AG09309 (cell line): ENCODE measurements around the gene CLEC20A.

Experiments
- DNase-seq: peaks from one replicate; pipeline ENCODE4 v3.0.0-alpha.2; 2010; ENCODE audit warnings: low read depth
- H3K4me3 ChIP-seq: 2 replicates; pipeline ENCODE4 v1.5.1; 2011; ENCODE audit warnings: mild to moderate bottlenecking, low read depth, low read length, moderate library complexity; ENCODE audit not compliant: control insufficient read depth
- TF ChIP-seq, protein P1 (sequence below): IDR thresholded peaks from 2 replicates; pipeline ENCODE4 v1.5.1; 2011; ENCODE audit warnings: mild to moderate bottlenecking, low read depth, low read length, inconsistent platforms; ENCODE audit not compliant: insufficient read depth, control insufficient read depth; ENCODE audit errors: missing control alignments

The CLEC20A gene

DNA sequence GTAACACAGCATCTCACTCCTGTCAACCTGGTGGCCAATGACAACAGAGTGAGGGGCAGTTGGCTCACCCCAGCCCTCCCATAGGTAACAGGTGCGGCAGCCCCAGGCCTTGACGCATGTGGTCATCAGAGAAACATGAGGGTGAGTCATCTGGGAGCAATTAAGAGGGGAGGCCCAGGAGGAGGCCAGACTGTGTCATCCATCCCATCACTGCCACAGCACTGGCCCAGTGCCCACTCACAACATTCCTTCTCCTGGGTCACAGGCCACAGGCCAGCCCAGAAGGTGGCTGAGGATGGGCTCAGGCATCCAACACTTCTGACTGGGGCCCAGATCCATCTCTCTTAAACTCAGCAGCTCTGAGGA is 33.3 kb upstream of the CLEC20A start:
- TF ChIP-seq, protein P1, sequence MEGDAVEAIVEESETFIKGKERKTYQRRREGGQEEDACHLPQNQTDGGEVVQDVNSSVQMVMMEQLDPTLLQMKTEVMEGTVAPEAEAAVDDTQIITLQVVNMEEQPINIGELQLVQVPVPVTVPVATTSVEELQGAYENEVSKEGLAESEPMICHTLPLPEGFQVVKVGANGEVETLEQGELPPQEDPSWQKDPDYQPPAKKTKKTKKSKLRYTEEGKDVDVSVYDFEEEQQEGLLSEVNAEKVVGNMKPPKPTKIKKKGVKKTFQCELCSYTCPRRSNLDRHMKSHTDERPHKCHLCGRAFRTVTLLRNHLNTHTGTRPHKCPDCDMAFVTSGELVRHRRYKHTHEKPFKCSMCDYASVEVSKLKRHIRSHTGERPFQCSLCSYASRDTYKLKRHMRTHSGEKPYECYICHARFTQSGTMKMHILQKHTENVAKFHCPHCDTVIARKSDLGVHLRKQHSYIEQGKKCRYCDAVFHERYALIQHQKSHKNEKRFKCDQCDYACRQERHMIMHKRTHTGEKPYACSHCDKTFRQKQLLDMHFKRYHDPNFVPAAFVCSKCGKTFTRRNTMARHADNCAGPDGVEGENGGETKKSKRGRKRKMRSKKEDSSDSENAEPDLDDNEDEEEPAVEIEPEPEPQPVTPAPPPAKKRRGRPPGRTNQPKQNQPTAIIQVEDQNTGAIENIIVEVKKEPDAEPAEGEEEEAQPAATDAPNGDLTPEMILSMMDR = no peak
- no peak overlapping the region for H3K4me3 ChIP-seq
- no peak for DNase-seq

DNA sequence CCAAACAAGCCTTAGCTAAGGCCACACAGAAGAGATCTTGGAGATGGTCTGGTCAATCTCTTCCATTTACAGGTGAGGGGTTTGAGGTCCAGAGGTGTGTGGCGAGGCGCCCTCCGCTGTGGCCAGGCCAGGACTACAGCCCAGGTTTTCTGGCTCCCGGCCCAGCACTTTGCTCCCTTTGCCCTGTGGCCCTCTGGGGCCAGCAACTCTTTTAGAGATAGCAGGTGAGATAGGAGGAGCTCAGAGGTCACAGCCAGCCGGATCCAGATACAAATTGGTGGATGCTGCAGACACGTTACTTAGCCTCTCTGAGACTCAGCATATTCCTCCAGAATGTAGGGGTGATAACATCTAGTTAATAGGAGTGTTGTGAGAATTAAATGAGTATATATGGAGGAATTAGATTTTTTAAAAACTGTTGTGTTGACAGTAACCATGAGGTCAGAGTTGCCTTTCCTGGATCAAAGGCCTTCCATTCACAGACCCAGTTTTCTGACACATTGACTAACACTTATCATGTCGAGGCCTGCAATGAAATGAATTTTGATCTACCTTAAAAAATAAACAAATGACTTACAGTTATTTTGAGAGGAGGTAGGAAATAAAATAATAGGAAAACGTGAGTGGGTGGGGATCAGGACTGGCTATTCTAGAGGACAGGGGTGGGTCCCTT is 32.7 kb upstream of the CLEC20A start:
- no peak overlapping the region for H3K4me3 ChIP-seq
- TF ChIP-seq, protein P1 = no peak
- no peak for DNase-seq

DNA sequence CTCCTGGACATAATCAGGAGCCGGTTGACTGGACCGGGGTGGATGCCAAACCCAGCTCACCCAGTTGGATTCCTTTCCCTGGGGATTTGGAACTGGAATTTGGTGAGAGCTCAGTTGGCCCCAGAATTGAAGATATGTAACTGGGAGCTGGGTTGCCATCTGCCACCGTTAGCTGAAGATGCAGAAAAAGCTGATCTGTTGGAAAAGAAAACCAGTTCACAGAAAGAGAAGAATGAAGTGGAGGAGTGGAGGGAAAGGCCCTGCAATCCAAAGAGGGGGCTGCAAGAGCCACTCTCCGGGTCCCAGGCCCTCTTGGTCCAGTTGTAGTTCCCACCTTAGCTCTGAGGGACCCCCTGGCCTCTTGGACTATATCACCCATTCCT is 32.2 kb upstream of the CLEC20A start:
- TF ChIP-seq, protein P1 = no peak
- DNase-seq = no peak
- no peak overlapping the region for H3K4me3 ChIP-seq

DNA sequence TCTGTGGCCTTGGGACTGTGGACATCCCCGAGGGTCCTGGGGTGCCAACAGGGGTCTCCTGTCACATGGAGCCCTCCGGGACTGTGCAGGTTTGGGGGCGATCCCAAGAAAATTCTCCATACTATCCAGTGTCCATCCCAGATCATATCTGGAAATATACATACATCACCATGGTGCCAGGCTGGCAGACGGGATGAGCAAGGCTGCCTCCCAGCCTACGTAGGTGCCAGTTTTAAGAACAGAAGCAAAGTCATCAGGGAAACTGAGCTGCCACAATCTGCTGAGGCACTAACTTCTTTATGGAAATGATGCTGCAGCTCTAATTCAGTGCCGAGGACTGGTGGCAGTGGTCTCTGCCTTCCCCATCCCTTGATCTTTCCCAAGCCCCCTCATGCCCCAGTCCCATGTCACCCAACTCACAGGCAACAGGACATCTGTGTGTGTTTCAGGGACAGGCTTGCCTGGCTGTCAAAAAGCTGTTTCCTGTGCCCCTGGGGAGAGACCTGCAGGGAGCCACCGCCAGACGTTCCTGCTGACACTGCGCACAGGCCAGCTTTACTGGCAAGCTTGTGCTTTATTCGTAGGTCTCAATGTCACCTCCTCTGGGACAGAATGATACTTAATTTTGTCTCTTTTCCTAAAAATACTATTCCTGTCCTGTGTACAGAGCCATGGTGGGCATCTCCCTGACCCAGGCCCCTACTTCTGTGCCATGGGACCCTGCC is 31.6 kb upstream of the CLEC20A start:
- DNase-seq = no peak
- TF ChIP-seq, protein P1 = no peak
- no peak overlapping the region for H3K4me3 ChIP-seq

GRCh38 chr1:178527117-178527516 is 30.4 kb upstream of the CLEC20A start:
- no peak overlapping the region for H3K4me3 ChIP-seq
- TF ChIP-seq, protein P1 = no peak
- DNase-seq = no peak

DNA sequence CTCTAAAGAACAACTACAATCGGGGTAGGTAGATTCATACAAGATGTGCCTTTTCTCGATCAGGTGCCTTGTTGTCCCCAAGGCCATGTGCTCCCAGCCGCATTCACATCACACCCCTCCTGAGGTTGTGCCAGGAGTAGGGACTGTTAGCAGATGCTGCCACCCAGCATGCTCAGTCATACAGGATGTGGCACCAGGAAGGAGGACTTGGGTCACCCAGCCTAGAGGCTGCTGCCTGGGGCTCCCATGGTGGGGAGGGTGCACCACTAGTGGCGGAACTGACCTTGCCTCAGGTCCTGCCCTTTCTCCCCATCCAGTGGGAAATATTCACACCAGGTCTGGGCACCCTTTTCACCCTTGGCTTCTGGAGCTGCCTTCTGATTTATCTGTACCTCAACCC is 24.5 kb upstream of the CLEC20A start:
- DNase-seq = no peak
- TF ChIP-seq, protein P1 = no peak

DNA sequence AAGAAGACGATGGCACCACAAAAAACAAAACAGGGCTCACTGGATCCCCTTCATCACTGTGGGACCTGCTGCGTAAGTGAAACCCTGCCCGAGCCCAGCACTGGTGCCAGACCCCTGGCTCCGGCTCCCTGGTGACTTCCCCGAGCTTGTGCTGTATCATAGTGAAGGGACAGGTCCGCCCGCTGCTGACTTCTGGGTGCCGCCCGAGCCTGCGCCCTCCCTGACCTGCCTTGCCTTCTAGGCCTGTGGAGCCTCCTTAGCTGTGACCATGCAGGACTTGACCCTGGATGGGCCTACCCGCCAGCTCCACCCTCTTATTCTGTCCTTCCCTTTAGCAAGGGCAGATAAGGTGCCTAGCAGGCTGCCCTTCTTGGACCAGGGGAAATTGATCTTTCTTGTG is 24.0 kb upstream of the CLEC20A start:
- TF ChIP-seq, protein P1 = no peak
- no peak for DNase-seq

More for the DNA sequence above, 24.5 kb upstream of the CLEC20A start:
- H3K4me3 ChIP-seq = no peak overlapping the region

More for the DNA sequence above, 24.0 kb upstream of the CLEC20A start:
- no peak overlapping the region for H3K4me3 ChIP-seq
